K562 (cell line): ENCODE results near the gene VPS13C.

ENCODE experiments used
- MAX ChIP-seq: sonication (generic); formaldehyde crosslinking; IDR thresholded peaks from 2 replicates; pipeline ENCODE4 v1.9.0; 2022; ENCODE audit warnings: mild to moderate bottlenecking, missing genetic modification reagents
- POLR2A ChIP-seq: fragments of 450-650 bp; conservative IDR thresholded peaks from 2 replicates; pipeline ENCODE4 v1.6.1; 2016
- RCOR1 ChIP-seq, 2 experiments: IDR thresholded peaks; 2 replicates each; pipeline ENCODE4 v1.6.1; 2012; ENCODE audit warnings: low read depth in 2 of 2, low read length in 2 of 2, borderline replicate concordance in 1 of 2, improper control_type of control experiment in 1 of 2
- TARDBP ChIP-seq: fragments of 450-650 bp; IDR thresholded peaks from 2 replicates; pipeline ENCODE4 v1.6.1; 2016

DNA sequence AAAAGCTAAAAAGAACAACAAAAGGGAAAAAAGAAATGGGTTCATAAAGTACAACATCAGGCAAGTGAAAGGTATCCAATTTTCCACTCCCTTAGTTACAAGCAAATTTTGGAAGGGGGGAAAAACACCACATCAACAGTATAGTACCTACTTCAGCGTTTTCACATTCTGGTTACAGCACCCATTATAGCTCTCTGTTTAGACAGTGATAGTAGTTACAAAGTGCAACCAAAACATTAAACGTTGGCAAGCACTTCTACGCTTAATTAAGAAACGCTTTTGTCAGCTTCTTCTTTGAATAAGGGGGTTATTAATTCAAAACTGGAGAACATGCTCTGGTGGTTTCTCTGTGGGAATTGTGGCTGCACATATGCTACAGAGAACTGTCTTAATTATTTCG is 180.2 kb downstream of the VPS13C start:
- TF ChIP-seq TARDBP (no peak), RCOR1 (IDR thresholded peaks at IDR 0.05; ENCODE audit: borderline replicate concordance in 1 of 2, low read depth in 2 of 2, low read length in 2 of 2) (no peak), POLR2A (no peak), MAX (CRISPR knock-in tag) (no peak)
